Upper lobe of right lung (tissue), 1 donor: Measurements from ENCODE around the gene SMARCD3. TPM values are rescaled to one million over a fixed set of nuclear protein-coding genes. Genes with fewer than 3 reads are reported as not detected.

Source experiments
- ATAC-seq: fragments of 200-7000 bp; cut with Tn5 transposase; one replicate; pipeline ENCODE4 v1.9.1; 2020; ENCODE audit warnings: mild to moderate bottlenecking, moderate library complexity
- DNase-seq: peaks from one replicate; pipeline ENCODE4 v3.0.0-alpha.2; 2020
- H3K27ac ChIP-seq: fragments of 200-600 bp; one replicate; pipeline ENCODE4 v1.8.0; 2022
- H3K27me3 ChIP-seq: fragments of 200-600 bp; one replicate; pipeline ENCODE4 v1.8.0; 2022; ENCODE audit warnings: mild to moderate bottlenecking
- H3K36me3 ChIP-seq: fragments of 200-600 bp; one replicate; pipeline ENCODE4 v1.8.0; 2022
- H3K4me1 ChIP-seq: fragments of 200-600 bp; one replicate; pipeline ENCODE4 v1.8.0; 2022
- H3K4me3 ChIP-seq: fragments of 200-600 bp; one replicate; pipeline ENCODE4 v1.8.0; 2022; ENCODE audit warnings: mild to moderate bottlenecking
- H3K9me3 ChIP-seq: fragments of 200-600 bp; one replicate; pipeline ENCODE4 v1.8.0; 2022
- CTCF ChIP-seq: fragments of 200-600 bp; IDR thresholded peaks from one replicate; pipeline ENCODE4 v1.8.0; 2022; ENCODE audit warnings: antibody characterized with exemption
- intact Hi-C: fragments of 100-400 bp; cut with DNase I; formaldehyde crosslinking; loops from one replicate; pipeline ENCODE4 v1.11.0; 2022
- total RNA-seq: library from RNA; stranded (reverse); fragmentation: NEBNext Ultra II Directional; extraction: Animal tissue kit (Norgen Biotek cat#: 25700); gene quantifications from one replicate; pipeline ENCODE4 v1.2.1, GENCODE V29; 2021
- donor health status: DM: no; HTN: yes; CAD: no; lungs with severe emphysema.

SMARCD3 gene
- total RNA-seq, 1 donor from 2014 or later, result 61.5 TPM

- no peak for TF ChIP-seq CTCF
- no peak for DNase-seq
- intact Hi-C loops, result no loop called here
- Histone ChIP-seq H3K9me3 (no peaks in the 10 kb centered on the region), H3K4me1 (peaks cover 18% of the 10 kb centered on the region), H3K27me3 (no peaks in the 10 kb centered on the region), H3K27ac (no peak overlapping the region), H3K4me3 (peak overlapping the region; percentile 83), H3K36me3 (peaks cover 37% of the 10 kb centered on the region)
- no peak for ATAC-seq
Observed at GRCh38 chr7:151225948-151226510, 22.5 kb downstream of the SMARCD3 start.

- Histone ChIP-seq H3K9me3 (no peaks in the 10 kb centered on the region), H3K27me3 (no peaks in the 10 kb centered on the region), H3K4me1 (peaks cover 18% of the 10 kb centered on the region), H3K36me3 (peaks cover 59% of the 10 kb centered on the region), H3K4me3 (no peak overlapping the region), H3K27ac (no peak overlapping the region)
- intact Hi-C loops, result no loop called here
- DNase-seq, result no peak
- TF ChIP-seq CTCF, result no peak
- ATAC-seq, result no peak
Observed at GRCh38 chr7:151223728-151224127, 24.8 kb downstream of the SMARCD3 start.

GRCh38 chr7:151218170-151218569, 30.3 kb downstream of the SMARCD3 start:
- H3K4me1 ChIP-seq, result no peaks in the 10 kb centered on the region
- DNase-seq (no peak), ATAC-seq (no peak)
- H3K36me3 ChIP-seq, result peaks cover 99% of the 10 kb centered on the region
- no peak overlapping the region for H3K27ac ChIP-seq
- H3K27me3 ChIP-seq, result no peaks in the 10 kb centered on the region
- no peak overlapping the region for H3K4me3 ChIP-seq
- intact Hi-C loops, result no loop called here
- no peaks in the 10 kb centered on the region for H3K9me3 ChIP-seq
- no peak for TF ChIP-seq CTCF

GRCh38 chr7:151215396-151215795, 33.1 kb downstream of the SMARCD3 start:
- no peak for DNase-seq
- intact Hi-C loops, result no loop called here
- Histone ChIP-seq H3K9me3 (no peaks in the 10 kb centered on the region), H3K36me3 (peaks cover 77% of the 10 kb centered on the region), H3K27ac (no peak overlapping the region), H3K4me3 (no peak overlapping the region), H3K4me1 (no peaks in the 10 kb centered on the region), H3K27me3 (no peaks in the 10 kb centered on the region)
- no peak for ATAC-seq
- TF ChIP-seq CTCF, result no peak

- Histone ChIP-seq H3K9me3 (no peaks in the 10 kb centered on the region), H3K4me1 (no peaks in the 10 kb centered on the region), H3K4me3 (no peak overlapping the region), H3K27ac (no peak overlapping the region), H3K36me3 (peaks cover 63% of the 10 kb centered on the region), H3K27me3 (no peaks in the 10 kb centered on the region)
- DNase-seq, result no peak
- intact Hi-C loops, result no loop called here
- TF ChIP-seq CTCF, result no peak
- ATAC-seq, result no peak
Observed at GRCh38 chr7:151213826-151214225, 34.7 kb downstream of the SMARCD3 start.

- peaks cover 51% of the 10 kb centered on the region for H3K36me3 ChIP-seq
- ATAC-seq (no peak), DNase-seq (no peak)
- H3K27ac ChIP-seq, result no peak overlapping the region
- H3K4me1 ChIP-seq, result no peaks in the 10 kb centered on the region
- no peak for TF ChIP-seq CTCF
- no peaks in the 10 kb centered on the region for H3K27me3 ChIP-seq
- intact Hi-C loops, result no loop called here
- H3K4me3 ChIP-seq, result no peak overlapping the region
- H3K9me3 ChIP-seq, result no peaks in the 10 kb centered on the region
Observed at GRCh38 chr7:151212626-151213025, 35.9 kb downstream of the SMARCD3 start.
